NCI-H1105 (cell line): ENCODE data around the gene ADRA2A.

Experiments used
- DNase-seq: peaks from one replicate; lab custom pipeline; 2025; lab: John Stamatoyannopoulos, UW

The ADRA2A gene

GRCh38 chr10:111076682-111077478 is at the start of gene ADRA2A:
TSS of gene ADRA2A (plus strand) at chr10:111077029. CDS start at chr10:111077997, 968 bp downstream.
- DNase-seq: peak; percentile 58

GRCh38 chr10:111030042-111030750 is 46.6 kb upstream of the ADRA2A start:
- DNase-seq: no peak

- DNase-seq: no peak
Observed at GRCh38 chr10:111034598-111035310, 42.1 kb upstream of the ADRA2A start.

- DNase-seq: no peak
Observed at GRCh38 chr10:111035542-111035941, 41.3 kb upstream of the ADRA2A start.

- DNase-seq: no peak
Observed at GRCh38 chr10:111037858-111038257, 39.0 kb upstream of the ADRA2A start.

- DNase-seq: no peak
Observed at GRCh38 chr10:111039522-111039921, 37.3 kb upstream of the ADRA2A start.

- DNase-seq: no peak
Observed at GRCh38 chr10:111057006-111057405, 19.8 kb upstream of the ADRA2A start.

- DNase-seq: no peak
Observed at GRCh38 chr10:111063471-111063870, 13.4 kb upstream of the ADRA2A start.

GRCh38 chr10:111072232-111072631 is 4.6 kb upstream of the ADRA2A start:
- DNase-seq: no peak

- DNase-seq: no peak
Observed at GRCh38 chr10:111075577-111076185, 1.1 kb upstream of the ADRA2A start.

- DNase-seq: peak; percentile 38
Observed at GRCh38 chr10:111076191-111076681, 593 bp upstream of the ADRA2A start.

GRCh38 chr10:111077479-111077784 is 603 bp downstream of the ADRA2A start:
- DNase-seq: no peak

- DNase-seq: peak; percentile 23
Observed at GRCh38 chr10:111077785-111078504, 1.1 kb downstream of the ADRA2A start.

- DNase-seq: no peak
Observed at GRCh38 chr10:111078505-111079185, 1.8 kb downstream of the ADRA2A start.

- no peak for DNase-seq
Observed at GRCh38 chr10:111079241-111079760, 2.5 kb downstream of the ADRA2A start.

- DNase-seq: no peak
Observed at GRCh38 chr10:111079781-111080180, 3.0 kb downstream of the ADRA2A start.

- no peak for DNase-seq
Observed at GRCh38 chr10:111080224-111080623, 3.4 kb downstream of the ADRA2A start.

GRCh38 chr10:111081595-111081994 is 4.8 kb downstream of the ADRA2A start:
- DNase-seq: no peak

GRCh38 chr10:111082102-111082975 is 5.5 kb downstream of the ADRA2A start:
- DNase-seq: no peak
